Measurements from ENCODE around the gene TNP1.

TNP1 gene

GRCh38 chr2:216873573-216873972 is 13.7 kb upstream of the TNP1 start:
- DNase-seq (ENCODE audit: low spot score) = no peak

GRCh38 chr2:216872624-216873023 is 12.8 kb upstream of the TNP1 start:
- no peak for DNase-seq (ENCODE audit: low spot score)

GRCh38 chr2:216872040-216872439 is 12.2 kb upstream of the TNP1 start:
- no peak for DNase-seq (ENCODE audit: low spot score)

- no peak for DNase-seq (ENCODE audit: low spot score)
Measured at GRCh38 chr2:216871333-216871934, 11.6 kb upstream of the TNP1 start.

GRCh38 chr2:216870508-216871332 is 10.9 kb upstream of the TNP1 start:
- DNase-seq (ENCODE audit: low spot score) = no peak

- no peak for DNase-seq (ENCODE audit: low spot score)
Measured at GRCh38 chr2:216866515-216867095, 6.7 kb upstream of the TNP1 start.

- no peak for DNase-seq (ENCODE audit: low spot score)
Measured at GRCh38 chr2:216865658-216866057, 5.8 kb upstream of the TNP1 start.

- DNase-seq (ENCODE audit: low spot score) = no peak
Measured at GRCh38 chr2:216863946-216864345, 4.1 kb upstream of the TNP1 start.

- no peak for DNase-seq (ENCODE audit: low spot score)
Measured at GRCh38 chr2:216862628-216863398, 2.9 kb upstream of the TNP1 start.

- no peak for DNase-seq (ENCODE audit: low spot score)
Measured at GRCh38 chr2:216860426-216861137, 718 bp upstream of the TNP1 start.

GRCh38 chr2:216858312-216858711 is 1.6 kb downstream of the TNP1 start:
- no peak for DNase-seq (ENCODE audit: low spot score)

GRCh38 chr2:216857131-216857550 is 2.7 kb downstream of the TNP1 start:
- no peak for DNase-seq (ENCODE audit: low spot score)

GRCh38 chr2:216856406-216857065 is 3.3 kb downstream of the TNP1 start:
- DNase-seq (ENCODE audit: low spot score) = no peak

GRCh38 chr2:216855605-216856004 is 4.3 kb downstream of the TNP1 start:
- no peak for DNase-seq (ENCODE audit: low spot score)

- DNase-seq (ENCODE audit: low spot score) = no peak
Measured at GRCh38 chr2:216855079-216855478, 4.8 kb downstream of the TNP1 start.

GRCh38 chr2:216851486-216852090 is 8.3 kb downstream of the TNP1 start:
- DNase-seq (ENCODE audit: low spot score) = no peak

GRCh38 chr2:216850665-216851322 is 9.1 kb downstream of the TNP1 start:
- no peak for DNase-seq (ENCODE audit: low spot score)

- peak; percentile 21 for DNase-seq (ENCODE audit: low spot score)
Measured at GRCh38 chr2:216849987-216850386, 9.9 kb downstream of the TNP1 start.

- DNase-seq (ENCODE audit: low spot score) = no peak
Measured at GRCh38 chr2:216845426-216845825, 14.4 kb downstream of the TNP1 start.

- DNase-seq (ENCODE audit: low spot score) = no peak
Measured at GRCh38 chr2:216842636-216843035, 17.2 kb downstream of the TNP1 start.

All from hematopoietic multipotent progenitor cell treated with erythropoietin and hydrocortisone succinate and interleukin-3 and kit ligand, for 17 days (in vitro differentiated cells).